H9 (cell line): Measurements from ENCODE around the gene PTPRN2. TPM values are rescaled to one million over a fixed set of nuclear protein-coding genes. Genes with fewer than 3 reads are reported as not detected.
A peak's percentile ranks its signal among the peaks of the same experiment; 100 is the strongest.

ENCODE experiments used
- DNase-seq: peaks from one replicate; pipeline ENCODE4 v3.0.0-alpha.2; 2017
- H2AFZ ChIP-seq: one replicate; pipeline ENCODE4 v1.6.1; 2013; ENCODE audit warnings: mild to moderate bottlenecking, low read length, control low read depth, moderate library complexity
- H2AK5ac ChIP-seq: 2 replicates; pipeline ENCODE4 v1.6.1; 2013; ENCODE audit warnings: low read length, control low read depth, mixed read lengths; ENCODE audit not compliant: insufficient read length
- H2BK120ac ChIP-seq: one replicate; pipeline ENCODE4 v1.6.1; 2013; ENCODE audit warnings: low read depth, mild to moderate bottlenecking, low read length, control low read depth, inconsistent platforms; ENCODE audit not compliant: poor library complexity, severe bottlenecking
- H2BK12ac ChIP-seq: 2 replicates; pipeline ENCODE4 v1.6.1; 2013; ENCODE audit warnings: low read length, control low read depth, mixed read lengths, low read depth; ENCODE audit not compliant: insufficient read length
- H2BK15ac ChIP-seq: 2 replicates; pipeline ENCODE4 v1.6.1; 2013; ENCODE audit warnings: low read depth, low read length, control low read depth
- H2BK20ac ChIP-seq: one replicate; pipeline ENCODE4 v1.6.1; 2013; ENCODE audit warnings: low read depth, mild to moderate bottlenecking, low read length, control low read depth, inconsistent platforms; ENCODE audit not compliant: poor library complexity, severe bottlenecking
- H2BK5ac ChIP-seq: 2 replicates; pipeline ENCODE4 v1.6.1; 2013; ENCODE audit warnings: low read length, control low read depth, mixed read lengths; ENCODE audit not compliant: insufficient read length
- H3K14ac ChIP-seq: 2 replicates; pipeline ENCODE4 v1.6.1; 2013; ENCODE audit warnings: low read length, control low read depth; ENCODE audit not compliant: insufficient read depth
- H3K18ac ChIP-seq: 2 replicates; pipeline ENCODE4 v1.6.1; 2013; ENCODE audit warnings: low read depth, mild to moderate bottlenecking, mixed read lengths, low read length, control low read depth; ENCODE audit not compliant: insufficient read length
- H3K23ac ChIP-seq: 2 replicates; pipeline ENCODE4 v1.6.1; 2013; ENCODE audit warnings: low read length, control low read depth, mixed read lengths, low read depth; ENCODE audit not compliant: insufficient read length
- H3K23me2 ChIP-seq: 2 replicates; pipeline ENCODE4 v1.6.1; 2013; ENCODE audit warnings: low read depth, mild to moderate bottlenecking, mixed read lengths, low read length, control low read depth; ENCODE audit not compliant: insufficient read length, poor library complexity, severe bottlenecking
- H3K27ac ChIP-seq: 2 replicates; pipeline ENCODE4 v1.5.1; 2013; ENCODE audit warnings: low read length, control low read depth, mixed read lengths, low read depth; ENCODE audit not compliant: insufficient read length
- H3K27me3 ChIP-seq: 2 replicates; pipeline ENCODE4 v1.6.1; 2013; ENCODE audit warnings: low read length, control low read depth, inconsistent platforms; ENCODE audit not compliant: insufficient read depth
- H3K4ac ChIP-seq: 2 replicates; pipeline ENCODE4 v1.6.1; 2013; ENCODE audit warnings: low read depth, mild to moderate bottlenecking, control low read depth, inconsistent platforms, low read length, moderate library complexity
- H3K4me1 ChIP-seq: 2 replicates; pipeline ENCODE4 v1.6.1; 2013; ENCODE audit warnings: low read length, control low read depth, inconsistent platforms; ENCODE audit not compliant: insufficient read depth
- H3K4me2 ChIP-seq: 2 replicates; pipeline ENCODE4 v1.6.1; 2013; ENCODE audit warnings: low read length, control low read depth, mixed read lengths; ENCODE audit not compliant: insufficient read length, insufficient read depth
- H3K56ac ChIP-seq: 2 replicates; pipeline ENCODE4 v1.6.1; 2013; ENCODE audit warnings: low read depth, mild to moderate bottlenecking, mixed read lengths, low read length, control low read depth; ENCODE audit not compliant: insufficient read length
- H3K79me1 ChIP-seq: 2 replicates; pipeline ENCODE4 v1.6.1; 2013; ENCODE audit warnings: low read depth, mild to moderate bottlenecking, moderate library complexity, low read length, control low read depth, inconsistent platforms; ENCODE audit not compliant: insufficient read depth, poor library complexity, severe bottlenecking
- H3K79me2 ChIP-seq: 2 replicates; pipeline ENCODE4 v1.6.1; 2013; ENCODE audit warnings: low read length, control low read depth, inconsistent platforms; ENCODE audit not compliant: insufficient read depth
- H3K9ac ChIP-seq: 2 replicates; pipeline ENCODE4 v1.6.1; 2013; ENCODE audit warnings: low read length, control low read depth, mixed read lengths; ENCODE audit not compliant: insufficient read length; ENCODE audit errors: extremely low read depth
- H3K9me3 ChIP-seq: one replicate; pipeline ENCODE4 v1.6.1; 2013; ENCODE audit warnings: low read depth, low read length, inconsistent platforms; ENCODE audit not compliant: control insufficient read depth
- H3T11ph ChIP-seq: one replicate; pipeline ENCODE4 v1.6.1; 2013; ENCODE audit warnings: mild to moderate bottlenecking, low read length, control low read depth, inconsistent platforms
- H4K20me1 ChIP-seq: one replicate; pipeline ENCODE4 v1.6.1; 2013; ENCODE audit not compliant: control insufficient read depth, insufficient read length, insufficient read depth
- H4K5ac ChIP-seq: 2 replicates; pipeline ENCODE4 v1.6.1; 2013; ENCODE audit warnings: low read depth, mild to moderate bottlenecking, mixed read lengths, low read length, control low read depth; ENCODE audit not compliant: insufficient read length
- H4K8ac ChIP-seq: replicated peaks from 2 replicates; pipeline ENCODE4 v1.6.1; 2013; ENCODE audit warnings: low read length, control low read depth, mixed read lengths, low read depth; ENCODE audit not compliant: insufficient read length
- H4K91ac ChIP-seq: 2 replicates; pipeline ENCODE4 v1.6.1; 2013; ENCODE audit warnings: low read depth, mild to moderate bottlenecking, moderate library complexity, mixed read lengths, low read length, control low read depth; ENCODE audit not compliant: insufficient read length
- H3K27ac Mint-ChIP-seq, 3 experiments: 2 replicates in 2 of 3; 3 replicates in 1 of 3; pipeline ENCODE4 v1.8.0; 2020 to 2021; ENCODE audit warnings: mixed read lengths in 3 of 3, mild to moderate bottlenecking in 1 of 3, moderate library complexity in 1 of 3
- H3K27me3 Mint-ChIP-seq: 2 replicates; pipeline ENCODE4 v1.8.0; 2021; ENCODE audit warnings: low read depth, mild to moderate bottlenecking, moderate library complexity, mixed read lengths
- H3K36me3 Mint-ChIP-seq, 3 experiments: 2 replicates in 2 of 3; 3 replicates in 1 of 3; pipeline ENCODE4 v1.8.0; 2020 to 2021; ENCODE audit warnings: low read depth in 3 of 3, mixed read lengths in 3 of 3; ENCODE audit not compliant: insufficient read depth in 1 of 3
- H3K4me1 Mint-ChIP-seq, 2 experiments: 2 replicates each; pipeline ENCODE4 v1.8.0; 2020; ENCODE audit warnings: mixed read lengths in 2 of 2
- H3K4me3 Mint-ChIP-seq, 2 experiments: 2 replicates in 1 of 2; 3 replicates in 1 of 2; pipeline ENCODE4 v1.8.0; 2020 to 2021; ENCODE audit warnings: mild to moderate bottlenecking in 2 of 2, mixed read lengths in 2 of 2, moderate library complexity in 1 of 2
- H3K9me3 Mint-ChIP-seq, 2 experiments: 2 replicates in 1 of 2; 3 replicates in 1 of 2; pipeline ENCODE4 v1.8.0; 2020; ENCODE audit warnings: mild to moderate bottlenecking in 2 of 2, mixed read lengths in 2 of 2, moderate library complexity in 1 of 2
- WGBS: extraction: QIAGEN DNeasy Blood & Tissue Kit; methylation state at CpG from one replicate; pipeline ENCODE4 v1.1.7; 2013; ENCODE audit warnings: missing lambda C conversion rate, low lambda C conversion rate, mixed read lengths; ENCODE audit not compliant: insufficient read length; ENCODE audit errors: extremely low coverage; 5-methylcytosine and 5-hydroxymethylcytosine counted together
- total RNA-seq: library from RNA; stranded (reverse); gene quantifications from 2 replicates; pipeline ENCODE4 v1.2.1, GENCODE V29; 2021
- TF ChIP-seq, protein P1 (sequence below): fragments of 200-600 bp; sonication (generic); conservative IDR thresholded peaks from 3 replicates; pipeline ENCODE4 v1.8.0; 2021; ENCODE audit warnings: antibody characterized with exemption, mild to moderate bottlenecking

Gene PTPRN2
- total RNA-seq, 1 experiment from 2014 or later: 5.2 TPM

GRCh38 chr7:158026636-158027265 lies 560.9 kb downstream of the PTPRN2 start:
- Histone ChIP-seq H2BK5ac (no peak overlapping the region), H3K79me1 (no peaks in the 10 kb centered on the region), H4K5ac (no peak overlapping the region), H2BK20ac (no peak overlapping the region), H3K9ac (no peak overlapping the region), H4K91ac (no peak overlapping the region), H3K14ac (no peak overlapping the region; the same call in 1 of the 2 replicates), H3K4me2 (no peak overlapping the region), H3K23ac (no peak overlapping the region), H3K4ac (no peak overlapping the region), H3K27me3 (no peaks in the 10 kb centered on the region), H2AFZ (no peak overlapping the region), H2BK12ac (no peak overlapping the region), H3K56ac (no peak overlapping the region), H3K4me1 (no peaks in the 10 kb centered on the region), H4K20me1 (no peaks in the 10 kb centered on the region), H4K8ac (no peak overlapping the region), H3T11ph (no peak overlapping the region), H3K79me2 (no peaks in the 10 kb centered on the region), H3K9me3 (no peaks in the 10 kb centered on the region), H2BK15ac (no peak overlapping the region), H3K27ac (no peak overlapping the region), H3K18ac (no peak overlapping the region), H3K23me2 (no peaks in the 10 kb centered on the region), H2AK5ac (no peak overlapping the region), H2BK120ac (no peak overlapping the region)
- Mint-ChIP-seq H3K27me3 (peaks cover 19% of the 10 kb centered on the region), H3K36me3 (no peaks in the 10 kb centered on the region), H3K27ac (no peak overlapping the region), H3K4me1 (peaks cover 0 to 15% of the 10 kb centered on the region in 2 experiments; a peak in 3 of 4 replicates), H3K9me3 (no peaks in the 10 kb centered on the region), H3K4me3 (no peak overlapping the region)
- no CpG with 5 or more reads among the region's 17 CpGs for WGBS
- TF ChIP-seq, protein P1, sequence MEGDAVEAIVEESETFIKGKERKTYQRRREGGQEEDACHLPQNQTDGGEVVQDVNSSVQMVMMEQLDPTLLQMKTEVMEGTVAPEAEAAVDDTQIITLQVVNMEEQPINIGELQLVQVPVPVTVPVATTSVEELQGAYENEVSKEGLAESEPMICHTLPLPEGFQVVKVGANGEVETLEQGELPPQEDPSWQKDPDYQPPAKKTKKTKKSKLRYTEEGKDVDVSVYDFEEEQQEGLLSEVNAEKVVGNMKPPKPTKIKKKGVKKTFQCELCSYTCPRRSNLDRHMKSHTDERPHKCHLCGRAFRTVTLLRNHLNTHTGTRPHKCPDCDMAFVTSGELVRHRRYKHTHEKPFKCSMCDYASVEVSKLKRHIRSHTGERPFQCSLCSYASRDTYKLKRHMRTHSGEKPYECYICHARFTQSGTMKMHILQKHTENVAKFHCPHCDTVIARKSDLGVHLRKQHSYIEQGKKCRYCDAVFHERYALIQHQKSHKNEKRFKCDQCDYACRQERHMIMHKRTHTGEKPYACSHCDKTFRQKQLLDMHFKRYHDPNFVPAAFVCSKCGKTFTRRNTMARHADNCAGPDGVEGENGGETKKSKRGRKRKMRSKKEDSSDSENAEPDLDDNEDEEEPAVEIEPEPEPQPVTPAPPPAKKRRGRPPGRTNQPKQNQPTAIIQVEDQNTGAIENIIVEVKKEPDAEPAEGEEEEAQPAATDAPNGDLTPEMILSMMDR: no peak
- DNase-seq: peak; percentile 15
